Mesenchymal stem cell (in vitro differentiated cells and primary cell): Measurements from ENCODE around the gene TTLL8.
"Not testable (repeated sequence)": the region's sequence is repeated elsewhere in the genome, so short reads cannot be mapped to it uniquely, and the experiment has no call there.

ENCODE experiments used
- DNase-seq: peaks from one replicate; pipeline ENCODE4 v3.0.0-alpha.2; 2013
- H2AFZ ChIP-seq: one replicate; pipeline ENCODE4 v1.6.1; 2013; ENCODE audit warnings: low read depth, mild to moderate bottlenecking, control low read depth, inconsistent platforms, low read length, moderate library complexity
- H2AK5ac ChIP-seq: 2 replicates; pipeline ENCODE4 v1.6.1; 2013; ENCODE audit warnings: low read length, moderate library complexity, mild to moderate bottlenecking, inconsistent platforms; ENCODE audit not compliant: severe bottlenecking
- H2BK120ac ChIP-seq: one replicate; pipeline ENCODE4 v1.6.1; 2013; ENCODE audit warnings: low read depth, mild to moderate bottlenecking, inconsistent platforms, low read length, moderate library complexity
- H2BK12ac ChIP-seq, 2 experiments: one replicate each; pipeline ENCODE4 v1.6.1; 2013; ENCODE audit warnings: inconsistent platforms in 2 of 2, low read length in 2 of 2, mild to moderate bottlenecking in 2 of 2, moderate library complexity in 2 of 2, control low read depth in 1 of 2
- H2BK15ac ChIP-seq: one replicate; pipeline ENCODE4 v1.6.1; 2013; ENCODE audit warnings: mild to moderate bottlenecking, low read depth, inconsistent platforms; ENCODE audit not compliant: poor library complexity, severe bottlenecking
- H2BK5ac ChIP-seq: 2 replicates; pipeline ENCODE4 v1.6.1; 2013; ENCODE audit warnings: low read depth, mild to moderate bottlenecking, low read length, control low read depth, inconsistent platforms; ENCODE audit not compliant: poor library complexity, severe bottlenecking
- H3K14ac ChIP-seq, 2 experiments: one replicate each; pipeline ENCODE4 v1.6.1; 2013; ENCODE audit warnings: inconsistent platforms in 2 of 2, low read length in 2 of 2, control low read depth in 1 of 2, mild to moderate bottlenecking in 1 of 2, moderate library complexity in 1 of 2
- H3K18ac ChIP-seq, 2 experiments: one replicate each; pipeline ENCODE4 v1.6.1; 2013; ENCODE audit warnings: inconsistent platforms in 2 of 2, low read length in 2 of 2, control low read depth in 1 of 2, low read depth in 1 of 2, mild to moderate bottlenecking in 1 of 2
- H3K23ac ChIP-seq, 2 experiments: one replicate each; pipeline ENCODE4 v1.6.1; 2013; ENCODE audit warnings: inconsistent platforms in 2 of 2, low read length in 2 of 2, mild to moderate bottlenecking in 2 of 2, moderate library complexity in 2 of 2, control low read depth in 1 of 2
- H3K27ac ChIP-seq: 2 replicates; pipeline ENCODE4 v1.5.1; 2013; ENCODE audit warnings: mild to moderate bottlenecking, moderate library complexity, low read length, control low read depth, inconsistent platforms; ENCODE audit not compliant: poor library complexity, severe bottlenecking
- H3K27me3 ChIP-seq, 2 experiments: 2 replicates each; pipeline versions ENCODE4 v1.6.1 to v1.7.0; 2013; ENCODE audit warnings: low read length in 2 of 2, mild to moderate bottlenecking in 2 of 2, moderate library complexity in 2 of 2, control low read depth in 1 of 2, inconsistent platforms in 1 of 2; ENCODE audit not compliant: control insufficient read depth in 1 of 2, insufficient read depth in 1 of 2
- H3K36me3 ChIP-seq, 2 experiments: 2 replicates each; pipeline versions ENCODE4 v1.6.1 to v1.7.0; 2013; ENCODE audit warnings: low read length in 2 of 2, control low read depth in 1 of 2, inconsistent platforms in 1 of 2, low read depth in 1 of 2, mild to moderate bottlenecking in 1 of 2; ENCODE audit not compliant: insufficient read depth in 2 of 2, control insufficient read depth in 1 of 2
- H3K4ac ChIP-seq, 2 experiments: one replicate each; pipeline ENCODE4 v1.6.1; 2013; ENCODE audit warnings: inconsistent platforms in 2 of 2, low read length in 2 of 2, mild to moderate bottlenecking in 2 of 2, moderate library complexity in 2 of 2, control low read depth in 1 of 2, low read depth in 1 of 2
- H3K4me1 ChIP-seq: 2 replicates; pipeline ENCODE4 v1.6.1; 2013; ENCODE audit warnings: low read depth, low read length, control low read depth; ENCODE audit not compliant: control insufficient read depth, insufficient read depth
- H3K4me2 ChIP-seq: 2 replicates; pipeline ENCODE4 v1.6.1; 2013; ENCODE audit warnings: low read length, mild to moderate bottlenecking, inconsistent platforms; ENCODE audit not compliant: poor library complexity, severe bottlenecking
- H3K4me3 ChIP-seq, 2 experiments: 2 replicates each; pipeline versions ENCODE4 v1.5.1 to v1.7.0; 2013; ENCODE audit warnings: low read length in 2 of 2, mild to moderate bottlenecking in 2 of 2, control low read depth in 1 of 2, low read depth in 1 of 2; ENCODE audit not compliant: insufficient read depth in 1 of 2
- H3K79me1 ChIP-seq: replicated peaks from 2 replicates; pipeline ENCODE4 v1.6.1; 2013; ENCODE audit warnings: mild to moderate bottlenecking, control low read depth, low read length, inconsistent platforms; ENCODE audit not compliant: poor library complexity, severe bottlenecking
- H3K9ac ChIP-seq: 2 replicates; pipeline ENCODE4 v1.7.0; 2013; ENCODE audit warnings: mild to moderate bottlenecking, low read length, moderate library complexity
- H3K9me3 ChIP-seq: 2 replicates; pipeline ENCODE4 v1.7.0; 2013; ENCODE audit warnings: mild to moderate bottlenecking, low read length; ENCODE audit not compliant: control insufficient read depth
- H4K8ac ChIP-seq: one replicate; pipeline ENCODE4 v1.6.1; 2013; ENCODE audit warnings: inconsistent platforms, mild to moderate bottlenecking, low read length, moderate library complexity
- H4K91ac ChIP-seq: one replicate; pipeline ENCODE4 v1.6.1; 2013; ENCODE audit warnings: mild to moderate bottlenecking, low read length, inconsistent platforms
- WGBS: methylation state at CpG from one replicate; pipeline ENCODE4 v1.1.7; 2013; ENCODE audit warnings: mixed read lengths; 5-methylcytosine and 5-hydroxymethylcytosine counted together

Gene TTLL8

DNA sequence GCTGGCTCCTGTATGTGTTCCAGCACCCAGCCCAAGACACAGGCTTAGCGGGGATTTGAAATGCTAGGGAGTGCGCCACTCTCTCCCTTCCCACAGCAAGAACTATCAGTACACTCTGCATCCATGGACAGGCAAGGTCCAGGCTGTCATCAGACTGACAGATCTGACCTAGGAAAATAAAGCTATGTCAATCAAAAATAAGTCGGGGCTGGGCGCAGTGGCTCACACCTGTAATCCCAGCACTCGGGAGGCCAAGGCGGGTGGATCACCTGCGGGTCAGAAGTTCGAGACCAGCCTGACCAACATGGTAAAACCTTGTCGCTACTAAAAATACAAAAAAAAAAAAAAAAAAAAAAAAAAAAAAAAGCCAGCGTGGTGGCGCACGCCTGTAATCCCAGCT is 30.0 kb upstream of the TTLL8 start:
- Histone ChIP-seq H3K4me3 (no peak overlapping the region), H2AK5ac (no peak overlapping the region), H3K27me3 (peaks cover 12 to 47% of the 10 kb centered on the region in 2 experiments), H3K36me3 (no peaks in the 10 kb centered on the region), H2BK12ac (no peak overlapping the region), H3K23ac (no peak overlapping the region), H3K4me1 (peaks cover 2% of the 10 kb centered on the region), H3K4ac (no peak overlapping the region), H3K27ac (no peak overlapping the region), H2BK15ac (no peak overlapping the region), H2AFZ (no peak overlapping the region), H3K18ac (no peak overlapping the region), H3K9me3 (no peaks in the 10 kb centered on the region), H4K91ac (no peak overlapping the region), H3K14ac (no peak overlapping the region), H3K9ac (no peak overlapping the region), H2BK5ac (no peak overlapping the region), H4K8ac (no peak overlapping the region), H3K79me1 (no peaks in the 10 kb centered on the region), H3K4me2 (no peak overlapping the region), H2BK120ac (no peak overlapping the region)
- no peak for DNase-seq
- 94% methylated on average over 7 of the region's 12 CpGs for WGBS

DNA sequence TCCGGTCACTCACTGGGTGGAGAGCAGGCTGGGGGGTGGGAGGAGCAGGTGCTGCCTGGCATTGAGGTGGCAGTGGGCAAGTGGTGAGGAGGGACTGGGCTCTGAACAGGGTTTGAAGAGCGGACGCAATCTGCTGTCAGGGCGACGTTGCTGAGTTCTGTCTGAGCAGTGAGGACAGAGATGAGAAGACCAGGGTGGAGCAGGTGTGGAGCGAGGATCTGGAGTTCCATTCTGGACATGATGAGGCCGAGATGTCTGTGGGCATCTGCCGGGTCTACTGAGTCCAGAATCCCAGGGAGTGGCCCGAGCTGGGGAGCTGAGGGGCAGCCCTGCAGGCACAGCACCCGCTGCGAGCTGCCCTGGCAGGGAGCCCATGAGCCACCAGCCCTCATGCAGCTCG is 29.5 kb upstream of the TTLL8 start:
- Histone ChIP-seq H3K4me3 (no peak overlapping the region), H2BK120ac (no peak overlapping the region), H3K27me3 (peaks cover 12 to 50% of the 10 kb centered on the region in 2 experiments), H3K27ac (no peak overlapping the region), H2BK15ac (no peak overlapping the region), H3K23ac (no peak overlapping the region), H3K4ac (no peak overlapping the region), H3K4me2 (no peak overlapping the region), H4K8ac (no peak overlapping the region), H3K9ac (no peak overlapping the region), H4K91ac (no peak overlapping the region), H2BK5ac (no peak overlapping the region), H3K79me1 (no peaks in the 10 kb centered on the region), H3K4me1 (peaks cover 2% of the 10 kb centered on the region), H2AK5ac (no peak overlapping the region), H3K18ac (no peak overlapping the region), H3K14ac (no peak overlapping the region), H2BK12ac (no peak overlapping the region), H3K36me3 (no peaks in the 10 kb centered on the region), H3K9me3 (no peaks in the 10 kb centered on the region), H2AFZ (no peak overlapping the region)
- DNase-seq, result no peak
- 88% methylated on average over 12 of the region's 12 CpGs for WGBS

DNA sequence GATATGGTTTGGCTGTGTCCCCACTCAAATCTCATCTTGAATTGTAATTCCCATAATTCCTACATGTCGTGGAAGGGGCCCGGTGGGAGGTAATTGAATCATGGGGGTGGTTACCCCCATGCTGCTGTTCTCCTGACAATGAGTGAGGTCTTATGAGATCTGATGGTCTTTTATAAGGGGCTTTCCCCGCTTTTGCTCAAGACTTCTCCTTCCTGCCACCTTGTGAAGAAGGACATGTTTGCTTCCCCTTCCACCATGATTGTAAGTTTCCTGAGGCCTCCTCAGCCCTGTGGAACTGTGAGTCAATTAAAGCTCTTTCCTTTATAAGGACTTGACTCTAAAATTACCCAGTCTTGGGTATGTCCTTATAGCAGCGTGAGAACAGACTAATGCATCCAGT is 28.9 kb upstream of the TTLL8 start:
- H4K8ac ChIP-seq, H4K91ac ChIP-seq, H3K4me2 ChIP-seq, H3K9ac ChIP-seq, H2AK5ac ChIP-seq, H3K36me3 ChIP-seq, H3K79me1 ChIP-seq, H3K23ac ChIP-seq, H3K4me3 ChIP-seq, DNase-seq, H2BK15ac ChIP-seq, H3K4me1 ChIP-seq, H3K9me3 ChIP-seq, H2AFZ ChIP-seq, H3K4ac ChIP-seq, H3K18ac ChIP-seq, H2BK5ac ChIP-seq, H3K14ac ChIP-seq, H3K27ac ChIP-seq, H2BK12ac ChIP-seq, H2BK120ac ChIP-seq: not testable (repeated sequence)
- peaks cover 12 to 48% of the 10 kb centered on the region in 2 experiments for H3K27me3 ChIP-seq
- 97% methylated on average over 4 of the region's 4 CpGs for WGBS

DNA sequence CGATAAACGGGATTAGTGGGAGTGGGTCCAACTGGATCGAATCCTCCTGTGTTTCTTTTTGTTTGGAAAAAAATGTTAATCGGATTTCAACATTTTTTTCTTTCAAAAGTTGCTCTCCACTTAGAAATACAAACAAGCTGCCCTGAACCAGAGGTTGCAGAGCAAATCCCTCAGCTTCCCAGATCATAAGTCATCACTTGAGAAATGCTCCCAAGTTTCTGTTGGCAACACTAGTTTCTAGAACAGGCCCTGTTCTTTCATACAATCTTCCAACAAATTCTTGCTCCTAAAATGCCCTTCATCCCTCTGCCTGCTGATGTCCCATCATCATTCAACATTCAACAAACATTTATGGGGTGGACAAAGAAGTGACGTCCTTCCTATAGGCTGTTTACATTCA is 28.4 kb upstream of the TTLL8 start:
- peaks cover 12 to 47% of the 10 kb centered on the region in 2 experiments for H3K27me3 ChIP-seq

More for the DNA sequence above, 28.4 kb upstream of the TTLL8 start:
- Histone ChIP-seq H2BK120ac (no peak overlapping the region), H4K91ac (no peak overlapping the region), H2BK15ac (no peak overlapping the region), H3K36me3 (peaks cover 0 to 3% of the 10 kb centered on the region in 2 experiments), H3K23ac (no peak overlapping the region), H3K79me1 (no peaks in the 10 kb centered on the region), H3K4me2 (no peak overlapping the region), H3K4me1 (peaks cover 2% of the 10 kb centered on the region), H2BK5ac (no peak overlapping the region), H3K9me3 (no peaks in the 10 kb centered on the region), H3K4me3 (no peak overlapping the region), H3K14ac (no peak overlapping the region), H3K4ac (no peak overlapping the region), H3K18ac (no peak overlapping the region), H2BK12ac (no peak overlapping the region), H3K9ac (no peak overlapping the region), H2AK5ac (no peak overlapping the region), H4K8ac (no peak overlapping the region), H3K27ac (no peak overlapping the region), H2AFZ (no peak overlapping the region)
- WGBS, result 92% methylated on average over 4 of the region's 5 CpGs
- peak; percentile 37 for DNase-seq
